ENCODE data around the gene SLC8B1.

The SLC8B1 gene

GRCh38 chr12:113292547-113292946 lies 42.4 kb downstream of the SLC8B1 start:
- Histone ChIP-seq H3K9me3 (no peaks in the 10 kb centered on the region), H3K4me1 (peaks cover 0 to 16% (median 9%) of the 10 kb centered on the region in 4 donors), H3K27ac (no peak overlapping the region), H3K36me3 (peaks cover 95 to 100% (median 97%) of the 10 kb centered on the region in 3 donors), H3K27me3 (no peaks in the 10 kb centered on the region), H3K4me3 (no peak overlapping the region)
- no peak for DNase-seq
- TF ChIP-seq, protein P1, sequence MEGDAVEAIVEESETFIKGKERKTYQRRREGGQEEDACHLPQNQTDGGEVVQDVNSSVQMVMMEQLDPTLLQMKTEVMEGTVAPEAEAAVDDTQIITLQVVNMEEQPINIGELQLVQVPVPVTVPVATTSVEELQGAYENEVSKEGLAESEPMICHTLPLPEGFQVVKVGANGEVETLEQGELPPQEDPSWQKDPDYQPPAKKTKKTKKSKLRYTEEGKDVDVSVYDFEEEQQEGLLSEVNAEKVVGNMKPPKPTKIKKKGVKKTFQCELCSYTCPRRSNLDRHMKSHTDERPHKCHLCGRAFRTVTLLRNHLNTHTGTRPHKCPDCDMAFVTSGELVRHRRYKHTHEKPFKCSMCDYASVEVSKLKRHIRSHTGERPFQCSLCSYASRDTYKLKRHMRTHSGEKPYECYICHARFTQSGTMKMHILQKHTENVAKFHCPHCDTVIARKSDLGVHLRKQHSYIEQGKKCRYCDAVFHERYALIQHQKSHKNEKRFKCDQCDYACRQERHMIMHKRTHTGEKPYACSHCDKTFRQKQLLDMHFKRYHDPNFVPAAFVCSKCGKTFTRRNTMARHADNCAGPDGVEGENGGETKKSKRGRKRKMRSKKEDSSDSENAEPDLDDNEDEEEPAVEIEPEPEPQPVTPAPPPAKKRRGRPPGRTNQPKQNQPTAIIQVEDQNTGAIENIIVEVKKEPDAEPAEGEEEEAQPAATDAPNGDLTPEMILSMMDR (IDR thresholded peaks at IDR 0.05) = no peak
- intact Hi-C loops (cut with DNase I; ENCODE audit: low total_unique reads) = no loop called here

DNA sequence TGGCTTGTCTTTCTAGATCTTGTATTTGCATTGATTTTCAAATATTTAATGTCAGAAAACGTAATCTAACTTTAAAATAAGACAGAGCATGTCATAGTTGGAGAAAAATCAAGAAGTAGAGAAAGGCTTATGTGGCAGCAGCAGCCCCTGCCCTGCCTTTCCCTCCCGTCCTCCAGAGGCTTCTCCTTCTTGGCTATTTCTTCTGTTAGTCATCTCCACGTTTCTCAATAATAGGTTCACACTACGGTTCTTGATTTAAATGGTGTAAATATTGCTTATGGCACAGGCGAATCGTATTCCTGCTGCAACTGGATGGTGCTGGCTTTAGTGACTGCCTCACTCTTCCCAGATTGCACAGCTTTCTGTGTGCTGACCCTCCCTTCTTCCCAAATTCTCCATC lies 42.8 kb downstream of the SLC8B1 start:
- intact Hi-C loops (cut with DNase I; ENCODE audit: low total_unique reads) = no loop called here
- TF ChIP-seq, protein P1 (IDR thresholded peaks at IDR 0.05) = no peak

DNA sequence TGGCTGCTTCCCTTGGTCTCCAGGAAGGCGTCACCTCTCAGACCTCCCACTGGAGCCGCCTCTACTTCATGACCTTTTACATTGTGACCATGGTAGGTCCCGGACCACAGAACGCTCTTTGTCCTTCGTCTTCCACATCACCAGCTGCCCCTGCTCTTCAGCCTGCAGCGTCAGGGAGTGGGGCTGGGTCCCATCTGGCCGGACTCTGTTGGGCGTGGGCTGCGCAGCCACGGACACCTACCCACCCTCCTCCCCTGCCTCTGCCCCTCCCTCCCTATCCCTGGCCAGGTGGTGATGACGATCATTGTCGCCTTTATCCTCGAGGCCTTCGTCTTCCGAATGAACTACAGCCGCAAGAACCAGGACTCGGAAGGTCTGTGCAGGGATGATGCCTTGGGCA lies 43.3 kb downstream of the SLC8B1 start:
- H3K36me3 ChIP-seq = peaks cover 97 to 100% (median 97%) of the 10 kb centered on the region in 3 donors
- H3K27me3 ChIP-seq = no peaks in the 10 kb centered on the region
- peaks cover 0 to 10% (median 2%) of the 10 kb centered on the region in 4 donors for H3K4me1 ChIP-seq
- intact Hi-C loops (cut with DNase I; ENCODE audit: low total_unique reads) = no loop called here
- DNase-seq = no peak
- no peaks in the 10 kb centered on the region for H3K9me3 ChIP-seq
- H3K27ac ChIP-seq = no peak overlapping the region
- TF ChIP-seq, protein P1 (IDR thresholded peaks at IDR 0.05) = no peak
- H3K4me3 ChIP-seq = no peak overlapping the region

More for the DNA sequence above, 42.8 kb downstream of the SLC8B1 start:
- DNase-seq = no peak
- no peak overlapping the region for H3K4me3 ChIP-seq
- H3K27ac ChIP-seq = no peak overlapping the region
- H3K36me3 ChIP-seq = peaks cover 97 to 100% (median 97%) of the 10 kb centered on the region in 3 donors
- no peaks in the 10 kb centered on the region for H3K27me3 ChIP-seq
- H3K4me1 ChIP-seq = peaks cover 0 to 11% (median 4%) of the 10 kb centered on the region in 4 donors
- no peaks in the 10 kb centered on the region for H3K9me3 ChIP-seq

DNA sequence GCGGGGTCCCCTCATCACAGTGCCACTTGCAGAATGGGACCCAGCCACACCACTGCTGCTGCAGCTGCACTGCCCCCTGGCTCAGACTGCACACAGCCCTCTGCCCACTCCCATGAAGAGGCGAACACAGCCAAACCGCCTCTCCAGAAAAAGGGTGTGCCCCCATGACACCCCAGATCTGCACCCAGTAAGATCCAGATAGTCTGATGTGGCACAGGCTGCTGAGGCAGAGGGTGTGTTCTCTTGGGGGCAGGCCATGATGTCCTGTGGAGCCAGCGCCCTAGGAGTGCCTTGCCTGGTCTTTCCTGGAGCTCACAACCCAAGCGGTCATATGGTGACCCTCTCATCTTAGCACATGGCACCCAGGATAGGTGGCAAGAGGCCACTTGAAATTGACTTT lies 44.4 kb downstream of the SLC8B1 start:
- Histone ChIP-seq H3K4me3 (no peak overlapping the region), H3K9me3 (no peaks in the 10 kb centered on the region), H3K27me3 (no peaks in the 10 kb centered on the region), H3K4me1 (peaks cover 0 to 10% (median 2%) of the 10 kb centered on the region in 4 donors), H3K27ac (no peak overlapping the region), H3K36me3 (peaks cover 95 to 100% (median 97%) of the 10 kb centered on the region in 3 donors)
- intact Hi-C loops (cut with DNase I; ENCODE audit: low total_unique reads) = no loop called here
- TF ChIP-seq, protein P1 (IDR thresholded peaks at IDR 0.05) = no peak
- DNase-seq = no peak

GRCh38 chr12:113289361-113289760 lies 45.5 kb downstream of the SLC8B1 start:
- peaks cover 96 to 100% (median 97%) of the 10 kb centered on the region in 3 donors for H3K36me3 ChIP-seq
- TF ChIP-seq, protein P1 (IDR thresholded peaks at IDR 0.05) = no peak

GRCh38 chr12:113287899-113288282 lies 47.0 kb downstream of the SLC8B1 start:
- Histone ChIP-seq H3K27me3 (no peaks in the 10 kb centered on the region), H3K4me3 (no peak overlapping the region), H3K36me3 (peaks cover 92 to 99% (median 97%) of the 10 kb centered on the region in 3 donors), H3K27ac (no peak overlapping the region), H3K9me3 (no peaks in the 10 kb centered on the region), H3K4me1 (no peaks in the 10 kb centered on the region)
- DNase-seq = no peak
- TF ChIP-seq, protein P1 (IDR thresholded peaks at IDR 0.05) = no peak
- intact Hi-C loops (cut with DNase I; ENCODE audit: low total_unique reads) = no loop called here

More at GRCh38 chr12:113289361-113289760, 45.5 kb downstream of the SLC8B1 start:
- intact Hi-C loops (cut with DNase I; ENCODE audit: low total_unique reads) = no loop called here
- Histone ChIP-seq H3K4me3 (no peak overlapping the region), H3K27me3 (no peaks in the 10 kb centered on the region), H3K4me1 (peaks cover 0 to 8% (median 2%) of the 10 kb centered on the region in 4 donors), H3K9me3 (no peaks in the 10 kb centered on the region), H3K27ac (no peak overlapping the region)
- no peak for DNase-seq
